GM23338 (cell line): ENCODE data around the gene IQCM. TPM values are rescaled to one million over a fixed set of nuclear protein-coding genes. Genes with fewer than 3 reads are reported as not detected.

Experiments used
- ATAC-seq: fragments of 200-7000 bp; cut with Tn5 transposase; 3 replicates; pipeline ENCODE4 v1.9.1; 2020
- DNase-seq: peaks from one replicate; pipeline ENCODE4 v3.0.0-alpha.2; 2015; ENCODE audit warnings: low spot score
- H2AFZ ChIP-seq: fragments of 200-600 bp; sonication (generic); 2 replicates; pipeline ENCODE4 v1.8.0; 2016; ENCODE audit warnings: antibody characterized with exemption, mild to moderate bottlenecking, moderate library complexity
- H3F3A ChIP-seq: fragments of 200-600 bp; sonication (generic); replicated peaks from 2 replicates; pipeline ENCODE4 v1.8.0; 2017; ENCODE audit warnings: antibody characterized with exemption, mixed run types, low read depth
- H3K27ac ChIP-seq: fragments of 200-600 bp; sonication (generic); 2 replicates; pipeline ENCODE4 v1.6.1; 2016; ENCODE audit warnings: low read depth
- H3K27me3 ChIP-seq: fragments of 200-600 bp; sonication (generic); 2 replicates; pipeline ENCODE4 v1.8.0; 2016; ENCODE audit warnings: mild to moderate bottlenecking, mixed run types, moderate library complexity; ENCODE audit not compliant: insufficient read depth
- H3K36me3 ChIP-seq: fragments of 200-600 bp; sonication (generic); 2 replicates; pipeline ENCODE4 v1.8.0; 2016; ENCODE audit warnings: mild to moderate bottlenecking; ENCODE audit not compliant: insufficient read depth
- H3K4me1 ChIP-seq: fragments of 200-600 bp; sonication (generic); 2 replicates; pipeline ENCODE4 v1.8.0; 2016; ENCODE audit warnings: mild to moderate bottlenecking, moderate library complexity; ENCODE audit not compliant: insufficient read depth
- H3K4me2 ChIP-seq: fragments of 200-600 bp; sonication (generic); 2 replicates; pipeline ENCODE4 v1.7.1; 2017; ENCODE audit warnings: mixed run types
- H3K4me3 ChIP-seq: fragments of 200-600 bp; sonication (generic); 2 replicates; pipeline ENCODE4 v1.6.1; 2016; ENCODE audit warnings: mixed run types
- H3K79me2 ChIP-seq: fragments of 200-600 bp; sonication (generic); replicated peaks from 2 replicates; pipeline ENCODE4 v1.8.0; 2017; ENCODE audit warnings: mild to moderate bottlenecking; ENCODE audit not compliant: insufficient read depth
- H3K9me2 ChIP-seq: fragments of 200-600 bp; sonication (generic); 2 replicates; pipeline ENCODE4 v1.8.0; 2017; ENCODE audit not compliant: insufficient read depth
- H4K20me1 ChIP-seq: fragments of 200-600 bp; sonication (generic); replicated peaks from 2 replicates; pipeline ENCODE4 v1.8.0; 2017; ENCODE audit warnings: mild to moderate bottlenecking; ENCODE audit not compliant: insufficient read depth
- H3K27ac Mint-ChIP-seq: 2 replicates; pipeline ENCODE4 v1.8.0; 2020; ENCODE audit warnings: inconsistent platforms, mild to moderate bottlenecking, moderate library complexity, mixed read lengths
- H3K27me3 Mint-ChIP-seq: 3 replicates; pipeline ENCODE4 v1.8.0; 2022; ENCODE audit warnings: low read depth, mild to moderate bottlenecking, moderate library complexity, mixed read lengths, inconsistent platforms; ENCODE audit not compliant: insufficient read depth, poor library complexity
- H3K36me3 Mint-ChIP-seq: 3 replicates; pipeline ENCODE4 v1.8.0; 2021; ENCODE audit warnings: low read depth, mild to moderate bottlenecking, inconsistent platforms, moderate library complexity, mixed read lengths
- H3K4me1 Mint-ChIP-seq: 3 replicates; pipeline ENCODE4 v1.8.0; 2020; ENCODE audit warnings: mild to moderate bottlenecking, inconsistent platforms, mixed read lengths
- H3K4me3 Mint-ChIP-seq: 3 replicates; pipeline ENCODE4 v1.8.0; 2021; ENCODE audit warnings: moderate library complexity, mild to moderate bottlenecking, inconsistent platforms, mixed read lengths
- H3K9me3 Mint-ChIP-seq: 3 replicates; pipeline ENCODE4 v1.8.0; 2020; ENCODE audit warnings: moderate library complexity, mild to moderate bottlenecking, inconsistent platforms, mixed read lengths
- CREB1 ChIP-seq: fragments of 250-450 bp; sonication (Bioruptor Pico); IDR thresholded peaks from 2 replicates; pipeline ENCODE4 v1.5.0; 2020; ENCODE audit warnings: low read depth, mild to moderate bottlenecking, moderate library complexity
- EZH2 ChIP-seq: fragments of 200-600 bp; sonication (generic); IDR thresholded peaks from one replicate; pipeline ENCODE4 v1.8.0; 2017; ENCODE audit warnings: antibody characterized with exemption, mild to moderate bottlenecking, low read depth; ENCODE audit not compliant: unreplicated experiment
- POLR2AphosphoS5 ChIP-seq: IDR thresholded peaks from 2 replicates; pipeline ENCODE4 v1.6.1; 2016; ENCODE audit warnings: antibody characterized with exemption, low read depth
- STAT1 ChIP-seq: IDR thresholded peaks from one replicate; pipeline ENCODE4 v1.6.1; 2016; ENCODE audit warnings: antibody characterized with exemption; ENCODE audit not compliant: unreplicated experiment
- ZNF462 ChIP-seq: fragments of 250-450 bp; sonication (Bioruptor Pico); IDR thresholded peaks from 2 replicates; pipeline ENCODE4 v1.5.0; 2020; ENCODE audit warnings: mild to moderate bottlenecking, moderate library complexity
- polyA plus RNA-seq: library from polyadenylated mRNA; unstranded; fragments of >200 nt; fragmentation: Nextera tagmentation; extraction: Ambion mirVana; gene quantifications from 2 replicates; pipeline ENCODE4 v1.2.1, GENCODE V29; 2016
- total RNA-seq: library from RNA; depleted of rRNA; stranded (reverse); fragments of >200 nt; shearing (Covaris generic); gene quantifications from 2 replicates; pipeline ENCODE4 v1.2.3, GENCODE V29; 2014
- TF ChIP-seq, protein P1 (sequence below): IDR thresholded peaks from 2 replicates; pipeline ENCODE4 v1.6.1; 2016; ENCODE audit warnings: antibody characterized with exemption

IQCM gene
- total and polyA plus RNA-seq, 2 experiments from 2014 or later = not detected

DNA sequence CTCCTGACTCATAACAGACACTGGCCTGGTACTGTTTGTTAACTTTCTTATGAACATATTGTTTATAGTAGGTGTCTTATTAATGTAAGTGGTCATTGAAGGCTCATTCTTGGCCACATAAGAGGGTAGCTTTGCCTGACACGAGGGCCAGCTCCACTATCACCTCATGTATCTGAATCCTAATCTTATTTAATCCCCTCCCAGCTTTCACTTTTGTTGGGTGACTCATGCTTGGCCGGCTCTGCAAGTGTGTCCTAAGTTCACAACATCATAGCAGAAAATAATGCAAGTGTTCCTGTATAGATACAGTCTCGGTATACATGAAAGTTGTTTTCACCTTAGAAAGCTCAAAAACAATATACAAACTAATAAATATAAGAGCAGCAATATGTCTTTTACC lies 283.8 kb downstream of the IQCM start:
- Histone ChIP-seq H3K4me2 (no peak overlapping the region), H3K79me2 (no peaks in the 10 kb centered on the region)

More for the DNA sequence above, 283.8 kb downstream of the IQCM start:
- no peaks in the 10 kb centered on the region for H3K4me1 ChIP-seq
- no peaks in the 10 kb centered on the region for H4K20me1 ChIP-seq
- no peaks in the 10 kb centered on the region for H3K27me3 Mint-ChIP-seq
- no peaks in the 10 kb centered on the region; the same call in 2 of the 3 replicates for H3K9me3 Mint-ChIP-seq
- no peak overlapping the region for H3K27ac ChIP-seq
- no peak overlapping the region for H3K4me3 Mint-ChIP-seq
- DNase-seq (no peak), ATAC-seq (no peak)
- no peaks in the 10 kb centered on the region for H3F3A ChIP-seq
- H3K36me3 ChIP-seq = no peaks in the 10 kb centered on the region
- no peak overlapping the region for H3K27ac Mint-ChIP-seq
- no peak overlapping the region for H3K4me3 ChIP-seq
- H2AFZ ChIP-seq = no peak overlapping the region
- H3K36me3 Mint-ChIP-seq = no peaks in the 10 kb centered on the region
- TF ChIP-seq EZH2 (no peak), CREB1 (CRISPR knock-in tag) (no peak), POLR2AphosphoS5 (no peak), ZNF462 (CRISPR knock-in tag) (no peak), STAT1 (no peak)
- TF ChIP-seq, protein P1, sequence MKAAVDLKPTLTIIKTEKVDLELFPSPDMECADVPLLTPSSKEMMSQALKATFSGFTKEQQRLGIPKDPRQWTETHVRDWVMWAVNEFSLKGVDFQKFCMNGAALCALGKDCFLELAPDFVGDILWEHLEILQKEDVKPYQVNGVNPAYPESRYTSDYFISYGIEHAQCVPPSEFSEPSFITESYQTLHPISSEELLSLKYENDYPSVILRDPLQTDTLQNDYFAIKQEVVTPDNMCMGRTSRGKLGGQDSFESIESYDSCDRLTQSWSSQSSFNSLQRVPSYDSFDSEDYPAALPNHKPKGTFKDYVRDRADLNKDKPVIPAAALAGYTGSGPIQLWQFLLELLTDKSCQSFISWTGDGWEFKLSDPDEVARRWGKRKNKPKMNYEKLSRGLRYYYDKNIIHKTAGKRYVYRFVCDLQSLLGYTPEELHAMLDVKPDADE = no peak
- H3K27me3 ChIP-seq = no peaks in the 10 kb centered on the region
- H3K9me2 ChIP-seq = no peaks in the 10 kb centered on the region; the same call in 1 of the 2 replicates
- no peaks in the 10 kb centered on the region for H3K4me1 Mint-ChIP-seq
